Cardiac atrium fibroblast (primary cell): ENCODE measurements around the gene KCNH8. TPM values are rescaled to one million over a fixed set of nuclear protein-coding genes. Genes with fewer than 3 reads are reported as not detected.

Experiments
- total RNA-seq: library from RNA; depleted of rRNA; stranded (reverse); fragments of >200 nt; gene quantifications from 2 replicates; pipeline ENCODE4 v1.2.3, GENCODE V29; 2015

KCNH8 gene
- not detected in 2 replicates for total RNA-seq

GRCh38 chr3:19147905-19148767, at the start of gene KCNH8:
KCNH8 (plus strand) TSS chr3:19148510; CDS start chr3:19148720, 210 bp downstream.

